Right ventricle myocardium inferior (tissue), 1 donor: Measurements from ENCODE around the gene QSOX1. TPM values are rescaled to one million over a fixed set of nuclear protein-coding genes. Genes with fewer than 3 reads are reported as not detected.
A peak's percentile ranks its signal among the peaks of the same experiment; 100 is the strongest.

Experiments used
- ATAC-seq: fragments of 200-7000 bp; cut with Tn5 transposase; one replicate; pipeline ENCODE4 v1.9.1; 2020; ENCODE audit warnings: mild to moderate bottlenecking, moderate library complexity
- DNase-seq: peaks from one replicate; pipeline ENCODE4 v3.0.0; 2021; ENCODE audit errors: missing footprints
- intact Hi-C: fragments of 100-400 bp; cut with DNase I; formaldehyde crosslinking; loops from one replicate; pipeline ENCODE4 v1.11.0; 2022
- total RNA-seq: library from RNA; stranded (reverse); fragmentation: NEBNext Ultra II Directional; extraction: Animal tissue kit (Norgen Biotek cat#: 25700); gene quantifications from one replicate; pipeline ENCODE4 v1.2.1, GENCODE V29; 2021
- donor health status: DM: no; HTN: yes; CAD: no; lungs with severe emphysema.

QSOX1 gene
- total RNA-seq, 1 donor from 2014 or later: 97.7 TPM

- intact Hi-C loops: no loop called here
- peak; percentile 51 for ATAC-seq
Observed at GRCh38 chr1:180167021-180167701, 12.5 kb downstream of the QSOX1 start.

DNA sequence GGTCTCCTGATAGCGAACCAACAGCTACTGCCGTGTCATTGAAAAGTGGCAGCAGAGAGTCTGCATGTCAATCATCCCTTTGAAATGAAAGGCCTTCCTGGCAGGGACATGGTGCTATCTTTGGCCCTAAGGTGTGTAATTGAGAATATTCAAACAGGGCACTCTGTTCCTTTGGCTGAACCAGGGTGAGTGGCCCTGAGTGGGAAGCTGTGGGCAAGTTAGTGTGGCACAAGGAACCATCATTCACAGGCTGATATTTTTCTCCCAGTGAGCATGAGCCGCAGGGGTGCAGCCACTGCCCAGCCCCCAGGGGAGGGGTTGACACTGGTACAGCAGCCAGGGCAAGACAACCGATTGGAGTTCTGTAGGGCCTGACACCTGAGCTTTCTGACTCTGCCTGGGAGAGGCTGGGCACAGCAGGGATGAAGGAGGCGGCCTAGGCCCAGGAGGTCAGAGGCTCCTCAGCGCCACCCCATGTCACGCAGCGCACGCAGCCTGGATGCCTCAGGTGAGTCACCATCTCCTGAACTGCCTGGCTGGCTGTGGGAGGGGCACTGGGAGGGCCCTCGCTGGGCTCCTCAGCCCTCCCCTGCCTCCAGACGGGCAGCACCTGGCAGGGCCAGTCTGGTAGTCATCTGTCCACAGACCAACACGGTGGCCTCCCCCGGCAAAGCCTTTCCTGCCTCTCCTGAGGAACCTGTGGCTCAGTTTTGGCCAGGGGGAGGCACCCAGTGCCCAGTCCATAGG is 13.2 kb downstream of the QSOX1 start:
- intact Hi-C loops: no loop called here
- peak; percentile 67 for ATAC-seq

More at GRCh38 chr1:180167021-180167701, 12.5 kb downstream of the QSOX1 start:
- no peak for DNase-seq

DNA sequence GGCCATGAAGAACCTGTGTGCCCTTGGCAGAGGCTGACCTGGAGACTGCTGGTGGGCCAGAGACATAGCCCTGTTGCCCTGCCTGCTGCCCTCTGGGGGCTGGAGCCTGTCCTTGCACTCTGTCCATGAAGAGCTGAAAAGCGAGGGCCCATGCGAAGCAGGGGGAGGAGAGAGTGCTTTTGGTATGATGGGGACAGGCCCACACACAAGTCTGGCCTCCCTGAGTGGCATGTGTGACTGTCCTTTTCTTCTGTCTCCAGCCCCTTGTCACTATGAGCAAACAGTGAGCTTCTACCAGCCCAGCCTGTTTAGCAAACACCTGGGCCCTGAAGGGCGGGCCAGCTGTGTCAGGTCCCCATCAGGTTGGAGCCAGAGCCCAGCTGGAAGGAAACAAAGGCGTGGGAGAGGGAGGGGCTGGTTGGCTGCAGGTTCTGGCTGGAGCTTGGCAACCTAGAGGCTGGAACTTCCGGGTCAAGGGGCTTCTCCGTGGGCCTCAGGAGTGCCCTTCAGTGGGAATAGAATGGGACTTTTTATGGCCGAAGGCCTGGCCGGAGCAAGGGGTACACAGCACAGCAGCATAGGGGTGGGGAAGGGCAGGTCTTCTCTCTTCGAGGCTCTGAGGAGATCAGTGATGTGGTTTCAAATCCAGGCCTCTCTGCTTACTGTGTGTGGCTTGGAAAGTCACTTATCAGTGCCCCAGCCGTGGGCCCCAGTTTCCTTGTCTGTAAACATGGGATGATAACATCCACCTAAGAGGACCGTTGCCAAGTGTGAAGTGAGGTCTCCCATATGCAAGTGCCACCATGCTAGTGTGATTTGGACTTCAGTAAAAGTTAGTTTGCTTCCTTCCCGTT is 14.3 kb downstream of the QSOX1 start:
- DNase-seq: no peak
- intact Hi-C loops: no loop called here
- no peak for ATAC-seq

More for the DNA sequence above, 13.2 kb downstream of the QSOX1 start:
- no peak for DNase-seq

GRCh38 chr1:180169640-180170195 is 15.0 kb downstream of the QSOX1 start:
- ATAC-seq (no peak), DNase-seq (no peak)
- intact Hi-C loops: no loop called here

DNA sequence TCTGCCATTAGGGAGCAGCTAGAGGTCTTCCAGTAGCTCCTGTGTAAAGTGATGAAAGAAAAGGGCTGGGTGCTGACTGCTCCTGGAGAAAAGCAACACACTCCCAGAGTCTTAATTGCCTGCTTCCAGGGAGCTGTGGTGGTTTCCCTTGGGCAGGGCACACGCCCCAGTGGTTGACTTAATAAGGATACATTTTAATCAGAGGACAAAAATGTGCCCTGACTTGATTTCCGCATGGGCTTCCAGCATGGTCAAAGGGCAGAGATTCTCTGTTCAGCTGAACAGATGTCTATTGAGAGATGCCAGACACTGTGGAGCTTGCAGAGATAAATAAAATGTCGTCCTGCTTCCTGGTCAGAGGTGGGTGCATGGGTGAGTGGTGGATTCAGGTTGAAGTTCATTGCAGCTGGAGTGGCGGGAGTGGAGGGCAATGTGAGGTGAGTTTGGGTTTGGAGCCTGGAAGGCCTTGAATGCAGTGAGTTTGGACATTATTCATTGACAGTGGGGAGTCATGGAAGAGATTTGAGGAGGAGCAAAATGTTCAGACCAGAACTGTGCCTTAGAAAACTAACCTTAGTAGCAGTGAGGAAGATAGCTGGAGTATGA is 16.0 kb downstream of the QSOX1 start:
- DNase-seq (no peak), ATAC-seq (no peak)
- intact Hi-C loops: no loop called here

DNA sequence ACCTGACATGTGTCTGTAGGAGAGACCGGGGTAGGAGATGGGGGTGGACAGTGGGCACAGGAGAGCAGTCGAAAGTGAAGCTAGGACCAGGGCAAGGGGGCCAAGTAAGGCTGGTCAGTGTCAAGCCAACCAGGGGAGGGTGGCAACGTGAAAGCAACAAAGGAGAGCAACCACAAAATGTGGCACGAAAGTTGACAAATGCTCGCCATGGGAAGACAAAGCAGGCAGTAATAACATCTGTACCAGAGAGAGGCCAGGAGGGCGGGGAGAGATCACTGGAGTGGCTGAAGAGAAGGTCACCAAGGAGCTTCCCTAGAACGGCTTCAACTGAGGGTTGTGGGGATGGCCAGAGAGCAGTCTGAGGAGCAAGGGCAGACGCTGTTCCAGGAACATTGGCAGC is 17.0 kb downstream of the QSOX1 start:
- no peak for ATAC-seq
- DNase-seq: no peak
- intact Hi-C loops: no loop called here

- intact Hi-C loops: no loop called here
- ATAC-seq (no peak), DNase-seq (no peak)
Observed at GRCh38 chr1:180173451-180173850, 18.8 kb downstream of the QSOX1 start.

- peak; percentile 91 for DNase-seq
- peak; percentile 83 for ATAC-seq
- intact Hi-C loops: loop anchor here (2.0 kb wide), 1 partner anchor 57 kb away; no protein-coding TSS in a partner anchor
Observed at GRCh38 chr1:180173952-180174351, 19.3 kb downstream of the QSOX1 start.

DNA sequence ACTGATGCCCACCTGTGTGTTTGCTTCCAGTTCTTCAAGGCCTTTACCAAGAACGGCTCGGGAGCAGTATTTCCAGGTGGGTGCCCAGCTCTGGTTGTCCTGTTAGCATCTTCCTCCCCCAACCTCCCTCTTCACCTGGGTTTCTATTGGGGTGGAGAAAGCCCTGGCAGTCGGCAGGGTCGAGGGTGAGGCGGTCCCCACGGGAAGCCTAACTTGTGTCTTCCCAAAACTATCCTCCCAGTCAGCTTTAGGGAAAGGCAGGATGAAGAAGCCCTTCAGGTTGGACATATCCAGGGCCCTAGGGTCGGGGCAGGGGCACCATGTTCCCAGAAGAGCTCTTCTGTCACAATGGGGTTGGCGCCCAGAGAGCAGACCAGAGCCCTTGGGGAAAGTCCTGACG is 20.6 kb downstream of the QSOX1 start:
- DNase-seq (no peak), ATAC-seq (no peak)
- intact Hi-C loops: loop anchor here (1.0 to 5.0 kb wide), 3 partner anchors 21 to 293 kb away; partner anchors contain the start of genes QSOX1 and TOR1AIP1

DNA sequence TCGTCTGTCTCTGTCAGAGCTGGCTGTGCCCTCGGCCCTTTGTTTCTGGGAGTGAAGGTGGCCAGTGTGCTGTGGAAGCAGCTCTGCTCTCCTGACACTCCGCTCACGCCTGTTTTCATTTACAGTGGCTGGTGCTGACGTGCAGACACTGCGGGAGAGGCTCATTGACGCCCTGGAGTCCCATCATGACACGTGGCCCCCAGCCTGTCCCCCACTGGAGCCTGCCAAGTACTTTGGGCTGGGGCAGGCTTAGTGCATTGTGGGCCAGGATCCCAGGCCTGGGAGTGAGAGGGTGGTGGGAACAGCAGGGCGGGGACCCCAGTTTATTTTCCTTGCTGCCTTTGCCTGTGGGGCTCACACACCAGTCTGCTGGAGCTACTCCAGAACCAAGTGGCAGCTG is 21.1 kb downstream of the QSOX1 start:
- peak; percentile 75 for ATAC-seq
- intact Hi-C loops: loop anchor here (1.0 to 5.0 kb wide), 3 partner anchors 22 to 294 kb away; partner anchors contain the start of genes QSOX1 and TOR1AIP1
- DNase-seq: peak; percentile 81

DNA sequence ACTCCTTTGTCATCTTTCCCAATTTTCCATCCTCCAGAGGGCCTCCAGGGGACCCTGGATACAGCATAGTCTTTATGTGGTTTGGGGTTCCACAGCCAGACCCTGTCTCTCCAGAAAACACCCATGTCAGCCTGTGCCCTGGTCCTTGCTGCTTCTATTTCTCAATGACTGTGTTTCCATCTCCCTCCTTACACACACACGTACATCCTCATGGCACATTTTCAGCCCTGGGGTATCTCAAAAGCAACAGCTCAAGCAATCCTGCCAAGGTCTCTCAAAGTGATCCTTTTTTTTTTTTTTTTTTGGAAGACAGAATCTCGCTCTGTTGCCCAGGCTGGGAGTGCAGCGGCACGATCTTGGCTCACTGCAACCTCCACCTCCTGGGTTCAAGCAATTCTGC is 22.3 kb downstream of the QSOX1 start:
- no peak for ATAC-seq
- intact Hi-C loops: loop anchor here (5.0 kb wide), 1 partner anchor 295 kb away; the partner anchor contains the start of gene TOR1AIP1
- DNase-seq: no peak

GRCh38 chr1:180177931-180178330 is 23.3 kb downstream of the QSOX1 start:
- no peak for ATAC-seq
- intact Hi-C loops: loop anchor here (5.0 kb wide), 1 partner anchor 296 kb away; the partner anchor contains the start of gene TOR1AIP1
- no peak for DNase-seq

DNA sequence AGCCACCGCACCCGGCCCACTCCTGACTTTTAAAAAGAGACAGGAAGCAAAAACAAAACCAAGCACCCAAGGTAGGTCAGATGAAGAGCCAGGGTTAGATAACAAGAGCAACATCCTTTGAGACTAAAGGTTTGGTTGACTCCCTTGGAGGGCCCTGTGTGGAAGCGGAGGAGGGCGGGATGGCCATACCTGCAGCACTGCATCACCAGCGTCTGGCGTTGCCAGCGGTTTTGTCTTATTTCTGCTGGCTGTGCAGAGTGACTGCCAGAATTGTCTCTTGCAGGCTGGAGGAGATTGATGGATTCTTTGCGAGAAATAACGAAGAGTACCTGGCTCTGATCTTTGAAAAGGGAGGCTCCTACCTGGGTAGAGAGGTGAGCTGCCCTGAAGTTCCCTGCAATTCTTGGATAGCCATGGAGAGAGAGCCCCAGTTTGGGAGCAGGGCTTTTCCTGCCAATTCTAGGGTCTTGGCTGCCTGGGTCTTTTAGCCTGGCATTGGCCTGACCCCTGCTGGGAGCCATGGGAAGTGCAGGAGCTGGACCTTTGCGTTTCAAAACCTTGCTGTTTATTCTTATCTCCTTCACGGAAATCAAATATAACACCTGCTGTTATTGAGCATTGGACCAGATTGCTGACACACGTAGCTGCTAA is 24.0 kb downstream of the QSOX1 start:
- intact Hi-C loops: loop anchor here (5.0 kb wide), 1 partner anchor 296 kb away; the partner anchor contains the start of gene TOR1AIP1
- DNase-seq: no peak
- ATAC-seq: no peak

DNA sequence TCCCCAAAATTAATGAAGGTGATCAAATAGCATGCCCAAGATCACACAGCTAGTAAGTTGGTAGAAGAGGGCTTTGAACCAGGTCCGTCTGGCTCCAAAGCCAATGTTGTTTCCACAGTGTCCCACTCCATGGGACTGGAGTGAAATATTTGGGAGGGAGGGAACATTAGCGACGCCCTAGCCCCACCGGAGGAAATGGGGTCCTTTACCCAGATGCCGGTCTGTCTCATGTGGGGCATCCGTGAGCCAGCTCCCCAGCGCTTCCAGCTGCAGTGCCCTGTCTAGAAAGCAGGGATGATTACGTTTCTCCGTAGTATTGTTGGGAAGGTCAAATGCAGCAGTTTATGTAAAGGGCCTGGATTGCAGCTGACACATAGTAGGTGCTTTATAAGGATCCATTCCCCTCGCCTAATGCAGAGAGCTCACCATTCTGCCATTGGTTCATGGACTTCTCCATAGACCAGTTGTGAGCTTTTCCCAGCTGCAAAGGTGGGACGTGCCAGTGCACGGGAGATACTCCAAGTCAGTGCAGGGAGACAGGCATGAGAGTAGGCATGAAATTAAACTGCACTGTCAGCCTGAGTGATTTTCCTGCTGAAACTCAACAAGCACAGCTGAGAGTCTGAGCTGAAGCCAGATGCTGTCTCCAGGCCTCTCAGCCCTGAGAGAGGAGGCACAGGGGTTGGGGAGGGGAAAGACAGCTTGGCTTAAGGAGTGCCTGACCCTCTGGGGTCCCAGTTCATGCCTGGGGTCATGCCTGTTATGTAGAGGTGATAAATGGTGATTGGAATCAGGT is 24.7 kb downstream of the QSOX1 start:
- intact Hi-C loops: loop anchor here (5.0 kb wide), 1 partner anchor 297 kb away; the partner anchor contains the start of gene TOR1AIP1
- no peak for ATAC-seq
- DNase-seq: no peak

DNA sequence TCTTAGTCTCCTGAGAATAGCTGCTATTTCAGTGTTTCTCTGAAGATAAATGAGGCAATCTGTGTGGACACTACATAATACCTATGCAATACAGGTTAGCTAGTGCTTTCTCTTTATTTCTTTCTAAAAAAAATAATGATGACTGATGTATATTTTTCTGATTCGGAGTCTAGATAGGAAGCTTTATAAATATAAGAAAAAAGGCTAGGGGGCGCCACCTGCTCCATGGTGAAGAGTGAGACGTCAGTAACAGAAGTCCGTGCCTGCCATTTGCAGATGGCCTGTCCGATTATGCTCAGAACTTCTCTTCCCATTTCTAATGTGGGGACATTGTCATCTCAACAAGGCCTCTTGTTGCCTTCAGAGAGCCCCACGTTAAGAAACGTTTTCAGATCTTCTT is 26.4 kb downstream of the QSOX1 start:
- no peak for ATAC-seq
- intact Hi-C loops: no loop called here
- DNase-seq: no peak

DNA sequence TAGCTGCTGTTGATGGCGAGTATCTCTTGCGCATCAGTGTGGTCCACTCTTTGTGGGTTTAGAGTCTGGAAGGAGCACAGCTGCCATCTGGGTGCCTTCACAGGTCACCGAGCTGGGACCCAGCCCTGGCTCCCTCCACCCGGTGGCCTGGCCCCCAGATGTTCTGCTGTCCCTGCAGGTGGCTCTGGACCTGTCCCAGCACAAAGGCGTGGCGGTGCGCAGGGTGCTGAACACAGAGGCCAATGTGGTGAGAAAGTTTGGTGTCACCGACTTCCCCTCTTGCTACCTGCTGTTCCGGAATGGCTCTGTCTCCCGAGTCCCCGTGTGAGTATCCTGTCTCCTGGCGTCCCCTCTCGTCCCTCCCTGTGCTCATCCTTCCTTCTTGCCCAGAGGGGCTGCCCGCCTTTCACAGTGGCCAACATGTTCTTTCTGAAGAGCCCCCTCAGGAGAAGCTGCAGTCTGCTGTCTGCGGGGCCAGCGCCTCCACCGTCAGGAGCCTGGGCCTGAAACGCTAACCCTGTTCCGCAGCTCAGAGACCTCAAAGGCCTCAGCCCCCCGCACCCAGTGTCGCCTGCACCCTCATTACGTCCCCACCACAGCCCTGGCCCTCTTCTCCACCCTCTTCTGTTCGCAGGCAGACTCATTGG is 27.4 kb downstream of the QSOX1 start:
- intact Hi-C loops: no loop called here
- DNase-seq: no peak

More for the DNA sequence above, 27.4 kb downstream of the QSOX1 start:
- ATAC-seq: no peak
